GM21390 (cell line): ENCODE results near the gene FASTKD1.
"Not testable (repeated sequence)": the region's sequence is repeated elsewhere in the genome, so short reads cannot be mapped to it uniquely, and the experiment has no call there.

Experiments used
- ATAC-seq: cut with Tn5 transposase; IDR thresholded peaks from one replicate; pipeline ENCODE4 v1.9.1; 2021; ENCODE audit not compliant: unreplicated experiment

The FASTKD1 gene

GRCh38 chr2:169573160-169573973 lies at the start of gene FASTKD1:
Gene FASTKD1 (minus strand): TSS chr2:169573865. CDS start chr2:169572029, 1,836 bp downstream.
- peak; percentile 99 for ATAC-seq

- ATAC-seq = no peak
These were observed 49.6 kb upstream of the FASTKD1 start for GRCh38 chr2:169623235-169623634.

GRCh38 chr2:169620509-169620908 lies 46.8 kb upstream of the FASTKD1 start:
- ATAC-seq = no peak

GRCh38 chr2:169619946-169620345 lies 46.3 kb upstream of the FASTKD1 start:
- no peak for ATAC-seq

- ATAC-seq = not testable (repeated sequence)
These were observed 42.3 kb upstream of the FASTKD1 start for GRCh38 chr2:169615982-169616381.

- ATAC-seq = no peak
These were observed 40.2 kb upstream of the FASTKD1 start for GRCh38 chr2:169613876-169614275.

GRCh38 chr2:169609264-169609663 lies 35.6 kb upstream of the FASTKD1 start:
- no peak for ATAC-seq

GRCh38 chr2:169599568-169599967 lies 25.9 kb upstream of the FASTKD1 start:
- ATAC-seq = no peak

- no peak for ATAC-seq
These were observed 25.3 kb upstream of the FASTKD1 start for GRCh38 chr2:169598982-169599381.

- ATAC-seq = not testable (repeated sequence)
These were observed 22.9 kb upstream of the FASTKD1 start for GRCh38 chr2:169596546-169596945.

- ATAC-seq = no peak
These were observed 17.1 kb upstream of the FASTKD1 start for GRCh38 chr2:169590804-169591203.

GRCh38 chr2:169585673-169586072 lies 12.0 kb upstream of the FASTKD1 start:
- ATAC-seq = no peak

GRCh38 chr2:169584005-169584877 lies 10.6 kb upstream of the FASTKD1 start, which contains the start of gene PPIG:
Gene PPIG (plus strand): TSS chr2:169584351. CDS start chr2:169604042, 19,691 bp downstream.
- peak; percentile 89 for ATAC-seq

- no peak for ATAC-seq
These were observed 9.9 kb upstream of the FASTKD1 start for GRCh38 chr2:169583518-169583917.

- not testable (repeated sequence) for ATAC-seq
These were observed 9.0 kb upstream of the FASTKD1 start for GRCh38 chr2:169582552-169583266.

GRCh38 chr2:169579044-169579443 lies 5.4 kb upstream of the FASTKD1 start:
- no peak for ATAC-seq

- not testable (repeated sequence) for ATAC-seq
These were observed 1.6 kb upstream of the FASTKD1 start for GRCh38 chr2:169575264-169575663.

- ATAC-seq = not testable (repeated sequence)
These were observed 874 bp upstream of the FASTKD1 start for GRCh38 chr2:169574539-169574938.

GRCh38 chr2:169573974-169574299 lies 272 bp upstream of the FASTKD1 start:
- no peak for ATAC-seq

- ATAC-seq = no peak
These were observed 875 bp downstream of the FASTKD1 start for GRCh38 chr2:169572821-169573159.

- ATAC-seq = no peak
These were observed 1.5 kb downstream of the FASTKD1 start for GRCh38 chr2:169572189-169572588.
